ENCODE data around the gene ATP6AP1. TPM values are rescaled to one million over a fixed set of nuclear protein-coding genes. Genes with fewer than 3 reads are reported as not detected.

The ATP6AP1 gene
- total and polyA plus RNA-seq, 9 of the 15 experiments (the other 6 are each of a cell fraction or from before 2014, with no cell fraction given) = 8.3 to 90.5 (median 52.9) TPM

DNA sequence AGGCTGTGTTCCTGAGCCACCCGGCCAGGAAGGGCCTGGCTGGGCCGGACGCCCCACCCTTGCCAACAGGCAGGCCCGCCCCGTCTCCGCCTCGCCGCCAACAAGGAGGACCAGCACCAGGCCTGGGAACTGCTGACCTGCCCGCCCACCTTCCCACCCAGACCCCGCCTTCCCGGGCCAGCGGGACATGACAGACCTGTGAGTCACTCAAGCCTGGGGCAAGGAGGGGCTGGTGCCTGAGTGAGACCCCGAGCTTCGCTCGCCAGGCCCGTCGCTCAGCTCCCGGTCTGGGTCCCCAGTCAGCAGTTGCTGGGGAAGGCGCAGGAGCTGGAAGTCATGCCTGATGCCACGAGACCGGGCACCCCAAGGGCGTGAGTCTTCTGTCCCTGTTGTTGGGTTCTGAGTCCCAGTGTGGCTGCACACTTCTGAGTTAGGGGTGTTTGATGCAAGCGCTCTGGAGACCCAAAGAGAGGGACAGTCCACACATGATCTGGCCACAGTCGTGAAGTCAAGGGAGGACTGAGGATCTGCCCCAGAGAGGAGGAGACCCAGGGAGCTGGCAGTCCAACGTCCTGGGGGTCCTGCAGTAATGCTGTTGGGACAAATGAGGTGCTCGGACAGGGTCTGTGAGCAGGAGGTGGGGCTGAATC is 19.1 kb upstream of the ATP6AP1 start, which contains the start of gene DNASE1L1:
TSS of gene DNASE1L1 (minus strand) at position 33 of the 650 bp plus-strand sequence. CDS start 3,686 bp downstream, outside the sequence.
- no peaks in the 10 kb centered on the region for H3K9me3 ChIP-seq (replicated peaks; ENCODE audit: control insufficient read depth, insufficient read depth, low read depth, low read length)
- peaks cover 25% of the 10 kb centered on the region for H3K79me2 ChIP-seq (ENCODE audit: control insufficient read depth, insufficient read depth, low read length)
- peaks cover 7% of the 10 kb centered on the region; the same call in 1 of the 3 replicates for H3K36me3 ChIP-seq (ENCODE audit: control insufficient read depth, insufficient read depth, low read length)
- peak; percentile 84 for ATAC-seq
- FAIRE-seq = peak; percentile 93
- ChIA-PET CTCF (ENCODE audit: low intra/inter-chr PET ratio) (no interaction called here), POLR2A (interaction anchor here (0.6 to 5.0 kb wide), 7 partner anchors 9 to 118 kb away, joined by 3 to 85 read pairs (median 4); partner anchors contain the start of genes LAGE3 and RPL10)
- peak within 1 kb of the TSS; percentile 77 for H3K27ac ChIP-seq (ENCODE audit: extremely low read depth, low read depth, low read length)
- no peaks in the 10 kb centered on the region for H4K20me1 ChIP-seq (replicated peaks; ENCODE audit: control insufficient read depth, insufficient read depth, low read length)
- peak within 1 kb of the TSS; percentile 75 for H2AFZ ChIP-seq (ENCODE audit: low read depth, low read length)
- in situ Hi-C loops (cut with MboI) (loop anchor here (10.0 kb wide), 1 partner anchor 125 kb away; no protein-coding TSS in a partner anchor), intact Hi-C loops (cut with micrococcal nuclease) (no loop called here)
- BruUV-seq (replicated peaks) = no TSS peak
- peak within 1 kb of the TSS; percentile 40 for H3K4me3 ChIP-seq
- H3K27me3 ChIP-seq (ENCODE audit: control insufficient read depth in 2 of 2, insufficient read depth in 2 of 2, low read length in 2 of 2) = no peaks in the 10 kb centered on the region
- H3K4me2 ChIP-seq (ENCODE audit: insufficient read depth, low read length) = peak within 1 kb of the TSS; percentile 91
- H3K9me1 ChIP-seq (ENCODE audit: control insufficient read depth, insufficient read depth, low read length) = no peaks in the 10 kb centered on the region
- peak; percentile 80 to 93 (median 82) for DNase-seq (ENCODE audit: extremely low read depth in 1 of 4, low spot score in 3 of 4)
- peak within 1 kb of the TSS; percentile 67 to 90 for H3K9ac ChIP-seq (ENCODE audit: insufficient read depth in 1 of 2, low read depth in 2 of 2, low read length in 2 of 2)
- peaks cover 13 to 50% of the 10 kb centered on the region in 2 experiments; a peak in 4 of 5 replicates for H3K4me1 ChIP-seq (replicated peaks in 1 of 2; ENCODE audit: control insufficient read depth in 2 of 2, insufficient read depth in 2 of 2, low read length in 2 of 2)
- WGBS (ENCODE audit: insufficient coverage, low coverage, missing lambda C conversion rate) = 7% methylated on average over 14 of the region's 26 CpGs
- TF ChIP-seq ZBTB1 (CRISPR knock-in tag; IDR thresholded peaks at IDR 0.05; ENCODE audit: borderline replicate concordance, low read depth) = no peak
- TF ChIP-seq ZNF586 (CRISPR knock-in tag; conservative IDR thresholded peaks at IDR 0.05) = no peak
- TF ChIP-seq, protein P1, sequence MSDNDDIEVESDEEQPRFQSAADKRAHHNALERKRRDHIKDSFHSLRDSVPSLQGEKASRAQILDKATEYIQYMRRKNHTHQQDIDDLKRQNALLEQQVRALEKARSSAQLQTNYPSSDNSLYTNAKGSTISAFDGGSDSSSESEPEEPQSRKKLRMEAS (CRISPR knock-in tag; IDR thresholded peaks at IDR 0.05) = peak; percentile 38; the same call in 1 of the 2 replicates
- peak; percentile 74 for TF ChIP-seq ARID1B (IDR thresholded peaks at IDR 0.05)
- TF ChIP-seq ZNF354B (CRISPR knock-in tag; IDR thresholded peaks at IDR 0.05) = no peak
- TF ChIP-seq PURB (CRISPR knock-in tag; IDR thresholded peaks at IDR 0.05; ENCODE audit: low read depth) = no peak
- TF ChIP-seq, protein P2, sequence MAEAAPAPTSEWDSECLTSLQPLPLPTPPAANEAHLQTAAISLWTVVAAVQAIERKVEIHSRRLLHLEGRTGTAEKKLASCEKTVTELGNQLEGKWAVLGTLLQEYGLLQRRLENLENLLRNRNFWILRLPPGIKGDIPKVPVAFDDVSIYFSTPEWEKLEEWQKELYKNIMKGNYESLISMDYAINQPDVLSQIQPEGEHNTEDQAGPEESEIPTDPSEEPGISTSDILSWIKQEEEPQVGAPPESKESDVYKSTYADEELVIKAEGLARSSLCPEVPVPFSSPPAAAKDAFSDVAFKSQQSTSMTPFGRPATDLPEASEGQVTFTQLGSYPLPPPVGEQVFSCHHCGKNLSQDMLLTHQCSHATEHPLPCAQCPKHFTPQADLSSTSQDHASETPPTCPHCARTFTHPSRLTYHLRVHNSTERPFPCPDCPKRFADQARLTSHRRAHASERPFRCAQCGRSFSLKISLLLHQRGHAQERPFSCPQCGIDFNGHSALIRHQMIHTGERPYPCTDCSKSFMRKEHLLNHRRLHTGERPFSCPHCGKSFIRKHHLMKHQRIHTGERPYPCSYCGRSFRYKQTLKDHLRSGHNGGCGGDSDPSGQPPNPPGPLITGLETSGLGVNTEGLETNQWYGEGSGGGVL (CRISPR knock-in tag; IDR thresholded peaks at IDR 0.05) = no peak
- TF ChIP-seq YY1 (IDR thresholded peaks at IDR 0.05; ENCODE audit: borderline replicate concordance in 1 of 3, control insufficient read depth in 1 of 3, extremely low read depth in 1 of 3, insufficient read depth in 3 of 3, insufficient read length in 1 of 3, insufficient replicate concordance in 2 of 3, low read depth in 1 of 3, low read length in 2 of 3) = no peak
- TF ChIP-seq, protein P3, sequence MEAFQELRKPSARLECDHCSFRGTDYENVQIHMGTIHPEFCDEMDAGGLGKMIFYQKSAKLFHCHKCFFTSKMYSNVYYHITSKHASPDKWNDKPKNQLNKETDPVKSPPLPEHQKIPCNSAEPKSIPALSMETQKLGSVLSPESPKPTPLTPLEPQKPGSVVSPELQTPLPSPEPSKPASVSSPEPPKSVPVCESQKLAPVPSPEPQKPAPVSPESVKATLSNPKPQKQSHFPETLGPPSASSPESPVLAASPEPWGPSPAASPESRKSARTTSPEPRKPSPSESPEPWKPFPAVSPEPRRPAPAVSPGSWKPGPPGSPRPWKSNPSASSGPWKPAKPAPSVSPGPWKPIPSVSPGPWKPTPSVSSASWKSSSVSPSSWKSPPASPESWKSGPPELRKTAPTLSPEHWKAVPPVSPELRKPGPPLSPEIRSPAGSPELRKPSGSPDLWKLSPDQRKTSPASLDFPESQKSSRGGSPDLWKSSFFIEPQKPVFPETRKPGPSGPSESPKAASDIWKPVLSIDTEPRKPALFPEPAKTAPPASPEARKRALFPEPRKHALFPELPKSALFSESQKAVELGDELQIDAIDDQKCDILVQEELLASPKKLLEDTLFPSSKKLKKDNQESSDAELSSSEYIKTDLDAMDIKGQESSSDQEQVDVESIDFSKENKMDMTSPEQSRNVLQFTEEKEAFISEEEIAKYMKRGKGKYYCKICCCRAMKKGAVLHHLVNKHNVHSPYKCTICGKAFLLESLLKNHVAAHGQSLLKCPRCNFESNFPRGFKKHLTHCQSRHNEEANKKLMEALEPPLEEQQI (IDR thresholded peaks at IDR 0.05) = no peak
- TF ChIP-seq ETV6 (IDR thresholded peaks at IDR 0.05; ENCODE audit: borderline replicate concordance in 1 of 2, low read depth in 2 of 2, low read length in 1 of 2) = no peak
- TF ChIP-seq ETV6 (CRISPR knock-in tag; IDR thresholded peaks at IDR 0.05; ENCODE audit: borderline replicate concordance) = no peak
- no peak for TF ChIP-seq U2AF2 (optimal IDR thresholded peaks at IDR 0.05; ENCODE audit: low read depth, low read length)
- no peak; the same call in 1 of the 2 replicates for TF ChIP-seq LCOR (CRISPR knock-in tag; IDR thresholded peaks at IDR 0.05)
- TF ChIP-seq TEAD2 (tag; IDR thresholded peaks at IDR 0.05) = no peak
- TF ChIP-seq HEY1 (CRISPR knock-in tag; IDR thresholded peaks at IDR 0.05; ENCODE audit: borderline replicate concordance) = no peak

Data from K562 (cell line).